Stimulated activated CD4-positive, alpha-beta T cell treated with anti-CD3 and anti-CD28 coated beads, Interleukin-1b, Interleukin-23, amount 100 ng/mL, for 4 hours (primary cell): Measurements from ENCODE around the gene SCD5.

Experiments used
- DNase-seq, 2 donors: peaks; one replicate each; pipeline ENCODE4 v3.0.0-alpha.2; 2020; ENCODE audit warnings: low read depth in 2 of 2

Gene SCD5

GRCh38 chr4:82630079-82630478 is 168.5 kb downstream of the SCD5 start:
- no peak for DNase-seq

DNA sequence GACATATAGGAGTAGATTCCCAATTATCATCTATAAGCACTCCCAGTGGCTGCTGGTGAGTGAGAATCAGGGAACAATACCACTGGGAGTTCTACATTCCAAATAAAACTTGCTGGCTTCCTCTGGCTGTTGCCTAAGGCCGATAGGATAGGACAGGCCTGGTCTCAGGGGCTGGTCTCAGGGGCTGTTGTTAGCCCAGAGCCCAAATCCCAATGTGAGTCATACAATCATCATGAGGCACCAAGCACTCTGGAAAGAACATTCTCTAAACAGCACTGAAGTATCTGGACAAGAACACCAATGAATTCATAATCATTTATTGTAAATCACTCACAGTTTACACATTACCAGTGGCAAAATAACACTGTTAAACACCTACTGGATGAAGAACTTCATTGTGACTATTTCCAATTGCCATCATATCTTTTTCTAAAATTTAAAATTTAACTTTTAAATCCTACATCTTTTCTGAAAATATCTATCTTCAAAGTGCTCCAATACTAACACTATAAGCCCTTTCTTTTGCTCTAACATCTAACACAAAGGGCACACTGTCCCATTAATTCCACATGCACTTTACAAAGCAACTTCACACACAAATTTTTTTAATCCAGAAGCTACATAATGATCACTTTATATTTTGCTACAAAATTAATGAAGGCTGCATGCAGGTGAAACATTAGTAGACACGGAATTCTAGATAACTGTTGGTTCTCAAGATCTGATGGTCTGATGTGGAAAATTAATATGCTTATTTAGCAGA is 169.2 kb downstream of the SCD5 start:
- DNase-seq: no peak

DNA sequence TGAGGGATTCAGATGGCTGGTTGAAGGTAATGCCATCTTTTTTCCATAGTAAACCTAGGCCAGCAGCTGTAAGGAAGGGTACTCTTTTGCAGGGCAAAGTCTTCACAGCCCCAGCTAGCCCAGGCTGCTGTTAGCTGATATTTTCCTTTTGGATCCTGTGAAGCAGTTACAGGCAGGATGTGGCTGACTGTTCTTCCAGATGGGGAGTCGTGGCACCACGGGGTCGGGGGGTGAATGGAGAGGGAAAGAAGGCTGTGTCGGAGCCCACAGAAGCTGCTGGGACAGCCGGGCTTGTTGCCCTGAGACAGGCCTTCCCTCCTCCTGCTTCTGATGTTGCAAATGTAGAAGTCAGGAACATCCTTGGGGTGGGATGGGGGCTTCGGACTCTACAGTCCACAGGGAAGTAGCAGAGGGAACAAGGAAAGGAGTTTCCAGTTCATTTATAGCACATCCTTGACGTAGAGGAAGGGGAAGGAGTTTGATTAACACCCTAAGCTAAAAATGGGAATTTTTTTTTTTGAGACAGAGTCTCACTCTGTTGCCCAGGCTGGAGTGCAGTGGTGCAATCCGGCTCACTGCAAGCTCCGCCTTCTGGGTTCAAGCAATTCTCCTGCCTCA is 172.2 kb downstream of the SCD5 start:
- no peak for DNase-seq

GRCh38 chr4:82624819-82625218 is 173.8 kb downstream of the SCD5 start:
- no peak for DNase-seq

DNA sequence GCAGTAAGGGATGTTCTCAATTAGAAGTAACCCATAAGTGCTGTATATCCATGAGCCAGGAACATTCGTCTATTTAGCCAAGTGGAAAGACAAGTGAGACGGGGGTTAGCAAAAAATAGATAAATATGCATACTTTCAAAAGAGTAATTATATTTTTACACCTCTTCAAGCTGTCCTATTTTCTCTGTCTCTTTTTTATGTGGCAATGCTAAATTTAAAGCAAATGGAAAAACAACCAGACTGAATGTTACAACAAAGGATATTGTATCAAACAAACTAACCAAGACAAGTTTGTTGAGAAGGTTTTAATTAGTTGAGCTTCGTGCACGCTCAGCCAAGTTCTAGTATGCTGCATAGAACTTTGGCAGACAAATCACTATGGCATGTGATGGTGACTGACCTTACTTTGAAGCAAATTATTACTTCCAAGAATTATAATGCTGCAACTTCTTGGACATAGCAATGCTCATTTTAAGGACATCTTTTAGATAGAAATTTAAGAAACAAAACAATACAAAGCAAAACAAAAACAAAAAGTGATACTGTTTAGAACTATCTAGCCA is 175.4 kb downstream of the SCD5 start:
- no peak for DNase-seq

DNA sequence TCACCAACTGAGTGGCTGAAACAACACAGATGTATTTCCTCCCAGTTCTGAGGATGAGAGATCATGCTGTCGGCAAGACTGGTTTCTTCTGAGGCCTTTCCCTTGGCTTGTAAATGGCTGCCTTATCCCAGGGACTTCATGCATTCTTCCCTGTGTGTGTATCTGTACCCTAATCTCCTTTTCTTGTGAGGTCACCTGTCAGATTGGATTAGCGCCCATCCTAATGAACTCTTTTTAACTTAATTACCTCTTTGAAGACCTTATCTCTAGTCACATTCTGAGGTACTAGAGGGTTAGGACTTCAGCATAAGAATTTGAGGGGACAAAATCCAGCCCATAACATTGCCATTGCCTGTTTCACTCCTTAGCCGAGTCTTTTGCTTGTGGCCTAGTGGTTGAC is 177.3 kb downstream of the SCD5 start:
- DNase-seq: no peak

GRCh38 chr4:82620126-82620735 is 178.4 kb downstream of the SCD5 start:
- no peak for DNase-seq

DNA sequence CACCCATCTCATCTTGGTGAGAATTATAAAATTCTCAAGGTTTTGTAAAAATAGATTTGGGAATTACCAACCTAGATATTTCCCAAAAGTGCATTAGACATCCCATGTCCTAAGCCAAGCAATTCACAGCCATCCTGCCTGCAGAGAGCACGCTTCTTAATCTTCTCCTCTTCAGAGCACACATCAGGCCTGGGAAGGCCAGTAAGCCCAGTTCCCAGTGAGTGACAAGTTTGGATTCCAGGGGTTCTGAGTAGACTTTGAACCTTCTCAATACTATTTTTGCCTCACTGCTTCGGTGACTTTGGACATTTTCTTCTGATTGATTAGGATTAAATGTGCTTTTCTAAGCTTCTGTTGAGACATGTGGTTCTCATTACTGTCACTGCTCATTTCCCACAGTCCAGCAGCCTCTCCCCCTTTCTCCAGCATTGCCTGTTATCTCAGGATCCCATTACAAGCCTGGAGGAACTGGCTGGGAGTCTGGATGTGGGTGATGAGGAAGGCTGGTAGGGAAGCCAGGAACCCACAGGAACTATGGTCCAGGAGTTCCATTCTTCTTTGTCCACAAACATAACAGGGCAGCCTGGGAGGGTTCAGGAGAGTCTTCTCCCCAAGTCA is 180.4 kb downstream of the SCD5 start:
- no peak for DNase-seq

DNA sequence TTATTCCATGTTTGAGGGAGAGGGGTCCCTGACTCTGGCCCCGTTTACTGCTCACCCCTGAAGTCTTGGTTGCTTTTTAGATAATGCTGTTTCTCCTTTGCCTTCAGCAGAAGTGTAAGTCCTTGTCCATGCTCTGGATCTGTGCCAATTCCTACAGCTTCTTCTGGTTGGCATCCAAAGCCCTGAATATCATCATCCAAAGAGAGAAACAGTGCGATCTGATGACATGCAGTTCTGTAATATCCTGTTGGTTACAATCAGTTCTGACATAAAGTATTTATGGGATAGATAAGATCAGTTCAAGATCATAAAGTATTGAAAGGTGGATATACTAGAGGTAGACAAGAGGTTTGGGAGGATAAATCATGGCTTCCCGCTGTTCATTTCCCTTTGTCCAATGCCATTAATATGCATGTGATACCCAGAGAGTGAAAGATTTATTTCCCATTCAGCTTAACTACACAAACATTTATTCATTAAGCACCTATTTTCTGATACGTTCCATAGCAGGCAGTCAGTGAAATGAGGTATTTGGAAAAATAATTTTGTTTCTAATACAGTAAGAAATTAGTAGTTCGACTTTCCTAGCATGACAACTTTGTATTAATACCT is 183.7 kb downstream of the SCD5 start:
- DNase-seq: no peak

GRCh38 chr4:82613121-82613520 is 185.5 kb downstream of the SCD5 start:
- no peak for DNase-seq

GRCh38 chr4:82611982-82612381 is 186.6 kb downstream of the SCD5 start:
- DNase-seq: no peak

DNA sequence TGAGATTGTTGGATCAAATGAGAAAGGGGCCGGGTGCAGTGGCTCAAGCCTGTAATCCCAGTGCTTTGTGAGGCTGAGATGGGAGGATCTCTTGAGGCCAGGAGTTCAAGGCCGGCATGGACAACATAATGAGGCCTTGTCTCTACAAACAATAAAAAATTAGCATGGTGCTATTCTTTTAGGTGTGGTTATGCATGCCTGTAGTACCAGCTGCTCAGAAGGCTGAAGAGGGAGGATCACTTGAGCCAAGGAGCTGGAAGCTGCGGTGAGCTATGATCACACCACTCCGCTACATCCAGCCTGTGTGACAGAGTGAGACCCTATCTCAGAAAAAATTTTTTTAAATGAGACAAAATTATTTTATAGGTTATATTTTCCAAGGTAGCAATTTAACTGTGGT is 187.1 kb downstream of the SCD5 start:
- no peak for DNase-seq

DNA sequence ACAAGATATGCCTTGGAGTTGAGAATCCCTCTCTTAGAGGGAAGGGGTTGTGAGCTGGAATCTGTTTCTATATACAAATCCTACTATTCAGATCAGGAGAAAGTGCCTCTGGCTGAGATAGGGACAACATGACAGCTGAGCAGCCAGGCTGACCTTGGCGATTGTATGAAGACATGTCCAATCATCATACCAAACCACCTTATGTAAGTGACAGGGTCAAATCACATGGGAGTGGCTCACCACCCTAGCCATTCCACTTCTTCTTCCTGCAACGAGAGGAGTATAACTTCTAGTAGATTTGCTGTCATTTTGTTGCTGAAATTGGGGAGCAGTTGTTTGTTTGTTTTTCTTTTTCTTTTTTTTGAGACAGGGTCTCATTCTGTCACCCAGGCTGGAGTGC is 188.6 kb downstream of the SCD5 start:
- DNase-seq: no peak

DNA sequence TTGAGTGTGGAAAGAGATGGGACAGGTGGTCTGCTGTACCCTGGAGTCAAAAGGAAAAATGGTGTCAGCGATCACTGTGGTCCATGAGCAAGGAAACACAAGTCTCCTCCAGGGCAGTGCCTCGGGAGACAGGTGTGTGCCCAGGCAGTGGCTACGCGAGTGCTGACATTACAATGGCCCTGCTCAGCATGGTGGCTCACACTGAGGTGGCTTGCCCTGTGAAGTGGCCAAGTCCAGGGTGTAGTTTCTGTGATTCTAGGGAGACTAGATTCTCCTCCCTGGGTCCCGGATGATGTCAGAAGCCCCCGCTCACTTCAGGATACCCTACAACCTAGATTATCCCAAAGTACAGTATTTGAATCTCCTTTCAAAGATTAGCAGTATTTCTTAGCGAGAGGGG is 192.0 kb downstream of the SCD5 start:
- no peak for DNase-seq

DNA sequence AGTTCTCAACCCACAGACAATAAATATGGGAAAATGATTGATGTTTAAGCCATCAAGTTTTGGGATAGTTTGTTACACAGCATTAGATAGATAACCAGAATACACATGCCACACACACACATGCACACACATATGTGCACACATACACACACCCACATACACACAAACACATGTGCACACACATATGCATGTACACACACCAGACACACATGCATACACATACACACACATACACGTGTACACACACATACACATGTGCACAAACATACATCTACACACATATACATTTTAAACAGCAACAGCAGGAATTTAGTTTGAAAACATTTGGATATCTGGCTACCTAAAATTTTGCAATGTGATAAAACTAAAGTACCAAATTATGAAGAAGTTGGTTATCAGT is 194.1 kb downstream of the SCD5 start:
- DNase-seq: no peak

DNA sequence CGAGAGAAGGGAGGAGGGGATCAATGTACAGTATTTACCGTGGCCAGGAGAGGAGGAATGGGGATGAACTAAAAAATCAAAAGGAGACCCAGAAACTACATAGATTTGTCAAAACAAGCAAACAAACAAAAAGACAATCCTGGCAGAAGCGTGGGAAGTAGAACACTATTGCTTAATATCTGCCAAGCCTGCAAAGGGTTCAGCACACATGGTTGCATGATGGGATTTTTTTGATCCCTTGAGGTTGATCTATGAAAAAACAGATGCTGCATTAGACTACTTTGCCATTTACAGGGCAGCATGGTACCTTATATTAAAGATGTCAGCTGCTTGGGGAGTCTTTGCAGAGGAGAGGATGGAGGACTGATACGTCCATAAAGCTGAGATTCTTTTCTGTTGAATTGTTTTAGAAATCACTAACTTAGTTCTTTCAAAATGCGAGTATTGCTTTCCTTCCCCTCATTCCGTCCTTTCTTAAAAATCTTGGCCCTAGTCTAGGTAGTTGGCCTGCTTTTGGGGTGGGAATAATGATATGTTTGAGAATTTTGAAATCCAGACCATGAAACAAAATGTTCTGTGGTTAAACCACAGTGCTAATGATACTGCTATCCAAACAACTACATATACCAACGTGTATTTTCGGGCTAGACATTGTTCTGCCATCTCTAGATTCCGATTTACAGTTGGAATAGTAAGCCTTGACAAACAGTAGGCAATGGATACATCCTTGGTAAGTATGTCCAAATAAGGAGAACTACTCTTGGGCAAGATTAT is 197.2 kb downstream of the SCD5 start:
- DNase-seq: no peak

GRCh38 chr4:82599336-82599735 is 199.3 kb downstream of the SCD5 start:
- DNase-seq: no peak

DNA sequence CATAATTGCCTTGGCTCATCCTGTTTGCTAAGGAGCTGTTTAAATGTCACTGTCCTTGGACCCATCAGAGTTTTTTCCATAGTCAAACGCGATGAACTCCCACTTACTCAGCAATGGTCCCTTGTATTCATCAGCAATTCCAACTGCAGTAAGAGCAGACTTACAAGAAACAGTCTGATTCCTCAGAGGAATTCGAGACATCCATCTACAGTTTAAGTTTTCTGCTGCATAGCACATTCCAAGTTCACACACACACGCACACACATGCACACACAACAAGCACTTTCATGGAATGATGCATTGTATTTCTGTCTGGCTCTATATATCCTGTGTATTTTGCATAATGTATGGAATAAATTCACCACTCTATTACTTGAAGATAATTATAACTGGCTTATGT is 204.1 kb downstream of the SCD5 start:
- DNase-seq: no peak

DNA sequence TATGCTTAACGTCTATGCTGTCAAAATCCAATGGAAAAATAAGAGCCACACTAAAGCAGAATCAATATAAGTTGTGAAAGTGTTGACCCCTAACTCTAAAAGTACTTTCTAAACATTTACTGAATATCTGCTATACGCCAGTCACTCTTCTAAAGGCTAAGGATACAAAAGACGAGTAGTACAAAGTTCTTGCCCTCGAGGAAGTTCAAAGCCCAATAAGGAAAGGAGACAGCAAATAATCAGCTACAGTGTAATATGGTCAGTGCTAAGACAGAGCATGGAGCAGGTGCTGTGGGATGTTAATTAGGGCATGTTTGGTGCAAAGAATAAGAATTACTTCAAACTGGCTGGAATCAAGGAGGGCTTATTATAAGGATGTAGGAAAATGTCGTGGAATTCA is 205.2 kb downstream of the SCD5 start:
- DNase-seq: no peak

- DNase-seq: no peak
Measured at GRCh38 chr4:82592639-82593038, 206.0 kb downstream of the SCD5 start.

- no peak for DNase-seq
Measured at GRCh38 chr4:82591592-82591991, 207.0 kb downstream of the SCD5 start.
